ENCODE data around the gene CEP20.
"Not testable (repeated sequence)": the region's sequence is repeated elsewhere in the genome, so short reads cannot be mapped to it uniquely, and the experiment has no call there.

The CEP20 gene

GRCh38 chr16:15853021-15853420 is 35.4 kb downstream of the CEP20 start:
- no peak overlapping the region for H4K8ac ChIP-seq (ENCODE audit: low read depth, low read length)
- H3K4me1 ChIP-seq (ENCODE audit: control insufficient read depth in 1 of 2, insufficient read depth in 2 of 2, low read length in 2 of 2), result peaks cover 3 to 10% of the 10 kb centered on the region in 2 experiments
- H2AFZ ChIP-seq (ENCODE audit: insufficient read depth, low read length, poor library complexity), result no peak overlapping the region
- H3K4ac ChIP-seq (ENCODE audit: low read depth, low read length), result no peak overlapping the region
- H3K9me3 ChIP-seq (ENCODE audit: insufficient read depth, low read depth, low read length), result peaks cover 2% of the 10 kb centered on the region
- WGBS (ENCODE audit: extremely low coverage, insufficient coverage, insufficient read length), result no CpG with 5 or more reads among the region's 4 CpGs
- H3K4me3 ChIP-seq (ENCODE audit: low read depth, low read length), result no peak overlapping the region
- H3K14ac ChIP-seq (ENCODE audit: low read length), result no peak overlapping the region
- no peak overlapping the region for H3K9ac ChIP-seq (ENCODE audit: low read length)
- H3K79me2 ChIP-seq (ENCODE audit: control insufficient read depth, insufficient read depth, low read length, poor library complexity), result no peaks in the 10 kb centered on the region
- H4K91ac ChIP-seq (ENCODE audit: low read depth, low read length), result no peak overlapping the region
- peaks cover 15% of the 10 kb centered on the region for H3K27me3 ChIP-seq (ENCODE audit: insufficient read depth, low read length)
- H3K18ac ChIP-seq (ENCODE audit: low read length), result no peak overlapping the region
- no peak overlapping the region for H3K23ac ChIP-seq (ENCODE audit: low read length)
- H2BK12ac ChIP-seq (ENCODE audit: low read length), result no peak overlapping the region
- H3K27ac ChIP-seq (ENCODE audit: low read depth, low read length), result no peak overlapping the region
- no peaks in the 10 kb centered on the region for H3K79me1 ChIP-seq (ENCODE audit: low read length)
- H3K36me3 ChIP-seq (ENCODE audit: control insufficient read depth in 1 of 2, insufficient read depth in 2 of 2, low read length in 2 of 2), result no peaks in the 10 kb centered on the region
- no peak overlapping the region for H2BK120ac ChIP-seq (ENCODE audit: insufficient read depth, low read length, poor library complexity)
- no peak overlapping the region for H2AK5ac ChIP-seq (ENCODE audit: low read length)
- no peak overlapping the region for H2BK5ac ChIP-seq (ENCODE audit: low read depth, low read length, poor library complexity)
- DNase-seq, result no peak
- H4K12ac ChIP-seq (ENCODE audit: low read depth, low read length), result no peak overlapping the region
- H3K4me2 ChIP-seq (ENCODE audit: low read length), result no peak overlapping the region

DNA sequence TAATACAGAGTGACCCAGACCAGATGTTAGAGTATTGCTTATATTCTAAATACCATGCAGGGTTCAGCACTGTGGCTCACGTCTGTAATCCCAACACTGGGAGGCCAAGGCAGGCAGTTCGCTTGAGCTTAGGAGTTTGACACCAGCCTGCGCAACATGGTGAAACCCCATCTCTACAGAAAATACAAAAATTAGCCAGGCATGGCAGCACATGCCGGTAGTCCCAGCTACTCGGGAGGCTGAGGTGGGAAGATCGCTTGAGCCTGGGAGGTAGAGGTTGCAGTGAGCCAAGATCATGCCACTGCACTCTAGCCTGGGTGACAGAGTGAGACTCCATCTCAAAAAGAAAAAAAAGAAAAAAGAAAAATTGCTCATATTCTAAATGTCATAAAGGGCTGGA is 37.8 kb downstream of the CEP20 start:
- WGBS (ENCODE audit: extremely low coverage, insufficient coverage, insufficient read length), result no CpG with 5 or more reads among the region's 6 CpGs
- H2BK5ac ChIP-seq (ENCODE audit: low read depth, low read length, poor library complexity); H3K4me2 ChIP-seq (ENCODE audit: low read length); H3K9me3 ChIP-seq (ENCODE audit: insufficient read depth, low read depth, low read length); DNase-seq; H3K79me2 ChIP-seq (ENCODE audit: control insufficient read depth, insufficient read depth, low read length, poor library complexity); H3K23ac ChIP-seq (ENCODE audit: low read length); H3K4ac ChIP-seq (ENCODE audit: low read depth, low read length); H3K4me1 ChIP-seq (ENCODE audit: control insufficient read depth in 1 of 2, insufficient read depth in 2 of 2, low read length in 2 of 2); H4K12ac ChIP-seq (ENCODE audit: low read depth, low read length); H2AFZ ChIP-seq (ENCODE audit: insufficient read depth, low read length, poor library complexity); H4K8ac ChIP-seq (ENCODE audit: low read depth, low read length); H3K27ac ChIP-seq (ENCODE audit: low read depth, low read length); H3K27me3 ChIP-seq (ENCODE audit: insufficient read depth, low read length); H3K9ac ChIP-seq (ENCODE audit: low read length); H2BK12ac ChIP-seq (ENCODE audit: low read length); H3K36me3 ChIP-seq (ENCODE audit: control insufficient read depth in 1 of 2, insufficient read depth in 2 of 2, low read length in 2 of 2); H2AK5ac ChIP-seq (ENCODE audit: low read length); H4K91ac ChIP-seq (ENCODE audit: low read depth, low read length); H3K4me3 ChIP-seq (ENCODE audit: low read depth, low read length); H3K14ac ChIP-seq (ENCODE audit: low read length); H3K18ac ChIP-seq (ENCODE audit: low read length); H3K79me1 ChIP-seq (ENCODE audit: low read length); H2BK120ac ChIP-seq (ENCODE audit: insufficient read depth, low read length, poor library complexity): not testable (repeated sequence)

- no peak for DNase-seq
- H3K18ac ChIP-seq (ENCODE audit: low read length), result no peak overlapping the region
Measured at GRCh38 chr16:15849209-15849981, 39.0 kb downstream of the CEP20 start.

GRCh38 chr16:15847611-15848175 is 40.7 kb downstream of the CEP20 start:
- no peak overlapping the region for H3K4me3 ChIP-seq (ENCODE audit: low read depth, low read length)
- no peaks in the 10 kb centered on the region for H3K27me3 ChIP-seq (ENCODE audit: insufficient read depth, low read length)
- no peak overlapping the region for H2BK120ac ChIP-seq (ENCODE audit: insufficient read depth, low read length, poor library complexity)
- H4K8ac ChIP-seq (ENCODE audit: low read depth, low read length), result no peak overlapping the region
- H2BK12ac ChIP-seq (ENCODE audit: low read length), result no peak overlapping the region
- DNase-seq, result no peak
- no peaks in the 10 kb centered on the region for H3K36me3 ChIP-seq (ENCODE audit: control insufficient read depth in 1 of 2, insufficient read depth in 2 of 2, low read length in 2 of 2)
- H2BK5ac ChIP-seq (ENCODE audit: low read depth, low read length, poor library complexity), result no peak overlapping the region
- H3K23ac ChIP-seq (ENCODE audit: low read length), result no peak overlapping the region
- H3K9me3 ChIP-seq (ENCODE audit: insufficient read depth, low read depth, low read length), result no peaks in the 10 kb centered on the region
- no peak overlapping the region for H4K12ac ChIP-seq (ENCODE audit: low read depth, low read length)
- no peak overlapping the region for H2AFZ ChIP-seq (ENCODE audit: insufficient read depth, low read length, poor library complexity)
- H3K14ac ChIP-seq (ENCODE audit: low read length), result no peak overlapping the region
- no peak overlapping the region for H4K91ac ChIP-seq (ENCODE audit: low read depth, low read length)
- H3K79me1 ChIP-seq (ENCODE audit: low read length), result no peaks in the 10 kb centered on the region
- WGBS (ENCODE audit: extremely low coverage, insufficient coverage, insufficient read length), result no CpG with 5 or more reads among the region's 9 CpGs
- peak overlapping the region; percentile 63 for H3K9ac ChIP-seq (ENCODE audit: low read length)
- H3K27ac ChIP-seq (ENCODE audit: low read depth, low read length), result no peak overlapping the region
- H2AK5ac ChIP-seq (ENCODE audit: low read length), result no peak overlapping the region
- no peak overlapping the region for H3K4ac ChIP-seq (ENCODE audit: low read depth, low read length)
- H3K18ac ChIP-seq (ENCODE audit: low read length), result no peak overlapping the region
- no peak overlapping the region for H3K4me2 ChIP-seq (ENCODE audit: low read length)
- H3K4me1 ChIP-seq (ENCODE audit: control insufficient read depth in 1 of 2, insufficient read depth in 2 of 2, low read length in 2 of 2), result no peaks in the 10 kb centered on the region
- no peaks in the 10 kb centered on the region for H3K79me2 ChIP-seq (ENCODE audit: control insufficient read depth, insufficient read depth, low read length, poor library complexity)

More at GRCh38 chr16:15849209-15849981, 39.0 kb downstream of the CEP20 start:
- no peak overlapping the region for H2AFZ ChIP-seq (ENCODE audit: insufficient read depth, low read length, poor library complexity)
- no peaks in the 10 kb centered on the region for H3K4me1 ChIP-seq (ENCODE audit: control insufficient read depth in 1 of 2, insufficient read depth in 2 of 2, low read length in 2 of 2)
- no peak overlapping the region for H3K4ac ChIP-seq (ENCODE audit: low read depth, low read length)
- no peak overlapping the region for H2BK12ac ChIP-seq (ENCODE audit: low read length)
- H3K9me3 ChIP-seq (ENCODE audit: insufficient read depth, low read depth, low read length), result no peaks in the 10 kb centered on the region
- no peaks in the 10 kb centered on the region for H3K79me1 ChIP-seq (ENCODE audit: low read length)
- no peak overlapping the region for H2AK5ac ChIP-seq (ENCODE audit: low read length)
- no peak overlapping the region for H3K4me3 ChIP-seq (ENCODE audit: low read depth, low read length)
- no peak overlapping the region for H3K4me2 ChIP-seq (ENCODE audit: low read length)
- no peaks in the 10 kb centered on the region for H3K79me2 ChIP-seq (ENCODE audit: control insufficient read depth, insufficient read depth, low read length, poor library complexity)
- H4K8ac ChIP-seq (ENCODE audit: low read depth, low read length), result no peak overlapping the region
- WGBS (ENCODE audit: extremely low coverage, insufficient coverage, insufficient read length), result no CpG with 5 or more reads among the region's 12 CpGs
- no peaks in the 10 kb centered on the region for H3K36me3 ChIP-seq (ENCODE audit: control insufficient read depth in 1 of 2, insufficient read depth in 2 of 2, low read length in 2 of 2)
- H2BK5ac ChIP-seq (ENCODE audit: low read depth, low read length, poor library complexity), result no peak overlapping the region
- H3K23ac ChIP-seq (ENCODE audit: low read length), result no peak overlapping the region
- H3K27me3 ChIP-seq (ENCODE audit: insufficient read depth, low read length), result no peaks in the 10 kb centered on the region
- no peak overlapping the region for H3K14ac ChIP-seq (ENCODE audit: low read length)
- no peak overlapping the region for H3K9ac ChIP-seq (ENCODE audit: low read length)
- no peak overlapping the region for H3K27ac ChIP-seq (ENCODE audit: low read depth, low read length)
- H4K91ac ChIP-seq (ENCODE audit: low read depth, low read length), result no peak overlapping the region
- H2BK120ac ChIP-seq (ENCODE audit: insufficient read depth, low read length, poor library complexity), result no peak overlapping the region
- no peak overlapping the region for H4K12ac ChIP-seq (ENCODE audit: low read depth, low read length)
